MM.1S (cell line): ENCODE measurements around the gene PDRG1.

Source experiments
- EZH2 ChIP-seq: fragments of 300-600 bp; sonication (generic); optimal IDR thresholded peaks from 2 replicates; pipeline ENCODE3; 2017; ENCODE audit warnings: low read depth, mild to moderate bottlenecking, antibody characterized with exemption, low read length, mixed read lengths
- TF ChIP-seq, protein P1 (sequence below): fragments of 300-600 bp; sonication (generic); IDR thresholded peaks from 2 replicates; pipeline ENCODE4 v1.5.1; 2016; ENCODE audit warnings: antibody characterized with exemption, low read length, mixed read lengths

DNA sequence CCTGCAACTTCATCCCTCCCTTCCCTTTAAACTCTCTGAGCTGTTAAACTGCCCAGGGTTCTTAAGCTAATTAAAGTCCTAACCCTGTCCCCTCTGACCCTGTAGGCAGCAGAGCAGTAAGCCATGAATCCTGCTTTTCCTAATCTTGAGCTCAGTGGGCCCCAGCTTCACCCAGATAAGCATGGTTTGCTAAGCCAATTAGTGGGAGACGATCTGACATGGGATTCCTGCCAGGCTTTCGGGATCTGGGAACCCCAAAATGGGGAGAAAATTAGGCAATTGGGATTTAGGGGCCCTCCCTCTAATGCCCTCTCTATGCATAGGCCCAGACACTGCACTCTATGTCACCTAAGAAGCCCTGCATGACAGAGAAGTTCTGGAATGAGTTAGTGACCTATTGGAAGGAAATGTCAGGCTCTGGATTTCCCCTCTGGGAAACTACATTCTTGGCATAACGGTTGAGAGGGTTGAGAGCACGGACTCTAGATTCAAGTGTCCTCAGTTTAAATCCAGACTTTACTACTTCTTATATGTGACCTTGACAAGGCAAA, 20.7 kb upstream of the PDRG1 start:
- TF ChIP-seq, protein P1, sequence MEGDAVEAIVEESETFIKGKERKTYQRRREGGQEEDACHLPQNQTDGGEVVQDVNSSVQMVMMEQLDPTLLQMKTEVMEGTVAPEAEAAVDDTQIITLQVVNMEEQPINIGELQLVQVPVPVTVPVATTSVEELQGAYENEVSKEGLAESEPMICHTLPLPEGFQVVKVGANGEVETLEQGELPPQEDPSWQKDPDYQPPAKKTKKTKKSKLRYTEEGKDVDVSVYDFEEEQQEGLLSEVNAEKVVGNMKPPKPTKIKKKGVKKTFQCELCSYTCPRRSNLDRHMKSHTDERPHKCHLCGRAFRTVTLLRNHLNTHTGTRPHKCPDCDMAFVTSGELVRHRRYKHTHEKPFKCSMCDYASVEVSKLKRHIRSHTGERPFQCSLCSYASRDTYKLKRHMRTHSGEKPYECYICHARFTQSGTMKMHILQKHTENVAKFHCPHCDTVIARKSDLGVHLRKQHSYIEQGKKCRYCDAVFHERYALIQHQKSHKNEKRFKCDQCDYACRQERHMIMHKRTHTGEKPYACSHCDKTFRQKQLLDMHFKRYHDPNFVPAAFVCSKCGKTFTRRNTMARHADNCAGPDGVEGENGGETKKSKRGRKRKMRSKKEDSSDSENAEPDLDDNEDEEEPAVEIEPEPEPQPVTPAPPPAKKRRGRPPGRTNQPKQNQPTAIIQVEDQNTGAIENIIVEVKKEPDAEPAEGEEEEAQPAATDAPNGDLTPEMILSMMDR: no peak
- no peak for TF ChIP-seq EZH2
